GM12892 (cell line): ENCODE results near the gene WDR45B.

Source experiments
- POLR2AphosphoS5 ChIP-seq: IDR thresholded peaks from 2 replicates; pipeline ENCODE4 v1.6.1; 2011; ENCODE audit warnings: low read depth, low read length, control low read depth
- TAF1 ChIP-seq: IDR thresholded peaks from 2 replicates; pipeline ENCODE4 v1.6.1; 2011; ENCODE audit warnings: low read depth, mild to moderate bottlenecking, control low read depth, low read length, borderline replicate concordance

DNA sequence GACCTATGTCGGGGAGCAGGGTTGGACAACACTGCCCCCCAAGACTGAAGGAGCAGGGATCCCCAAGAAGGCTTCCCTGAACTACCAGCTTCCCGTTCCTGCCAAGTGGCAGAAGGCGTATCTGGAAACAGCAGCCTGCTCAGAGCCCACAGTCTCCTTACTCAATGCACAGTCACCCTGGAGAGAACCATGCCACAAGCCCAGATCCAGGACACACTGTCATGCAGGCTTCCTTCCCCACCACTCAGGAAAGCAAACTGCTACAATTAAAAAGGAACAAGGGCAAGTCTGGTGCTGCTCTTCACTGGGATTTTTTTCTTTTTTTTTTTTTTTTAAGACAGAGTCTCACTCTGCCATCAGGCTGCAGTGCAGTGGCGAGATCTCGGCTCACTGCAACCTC, 8.2 kb downstream of the WDR45B start:
- no peak for TF ChIP-seq POLR2AphosphoS5
- TF ChIP-seq TAF1 = no peak
